Lung (tissue), 12 donors: ENCODE measurements around the gene EEF1AKMT4. TPM values are rescaled to one million over a fixed set of nuclear protein-coding genes. Genes with fewer than 3 reads are reported as not detected.
A peak's percentile ranks its signal among the peaks of the same experiment; 100 is the strongest.

Experiments used
- ATAC-seq: fragments of 200-7000 bp; cut with Tn5 transposase; one replicate; pipeline ENCODE4 v1.9.1; 2020; ENCODE audit warnings: moderate number of reproducible peaks; ENCODE audit not compliant: insufficient read depth, low FRiP score
- DNase-seq, 3 donors: peaks; one replicate each; pipeline ENCODE4 v3.0.0-alpha.2; 2013 to 2017
- H3K27ac ChIP-seq, 2 donors: one replicate each; pipeline ENCODE4 v1.5.1; 2013; ENCODE audit warnings: mild to moderate bottlenecking in 2 of 2, moderate library complexity in 2 of 2, control low read depth in 1 of 2, inconsistent platforms in 1 of 2, low read depth in 1 of 2, low read length in 1 of 2
- H3K27me3 ChIP-seq, 3 donors: one replicate each; pipeline ENCODE4 v1.5.1; 2013; ENCODE audit warnings: low read length in 2 of 3; ENCODE audit not compliant: control insufficient read depth in 3 of 3, insufficient read depth in 3 of 3
- H3K36me3 ChIP-seq, 4 donors: one replicate each; pipeline ENCODE4 v1.5.1; 2013; ENCODE audit warnings: low read length in 4 of 4, mild to moderate bottlenecking in 1 of 4, moderate library complexity in 1 of 4; ENCODE audit not compliant: control insufficient read depth in 4 of 4, insufficient read depth in 4 of 4
- H3K4me1 ChIP-seq, 5 donors: one replicate each; pipeline ENCODE4 v1.5.1; 2013; ENCODE audit warnings: low read length in 5 of 5, mild to moderate bottlenecking in 2 of 5, moderate library complexity in 1 of 5; ENCODE audit not compliant: control insufficient read depth in 5 of 5, insufficient read depth in 5 of 5
- H3K4me3 ChIP-seq: one replicate; pipeline ENCODE4 v1.5.1; 2013; ENCODE audit warnings: mild to moderate bottlenecking, control low read depth, moderate library complexity
- H3K9ac ChIP-seq, 2 donors: one replicate each; pipeline ENCODE4 v1.5.1; 2013; ENCODE audit warnings: low read length in 2 of 2, control low read depth in 1 of 2; ENCODE audit not compliant: insufficient read depth in 1 of 2
- H3K9me3 ChIP-seq, 4 donors: one replicate each; pipeline ENCODE4 v1.5.1; 2013; ENCODE audit warnings: low read length in 3 of 4, mild to moderate bottlenecking in 1 of 4, moderate library complexity in 1 of 4; ENCODE audit not compliant: control insufficient read depth in 4 of 4, insufficient read depth in 3 of 4
- CTCF ChIP-seq: IDR thresholded peaks from 2 replicates; pipeline ENCODE4 v1.5.1; 2012; ENCODE audit warnings: mild to moderate bottlenecking; ENCODE audit errors: control extremely low read depth, extremely low read depth
- WGBS, 2 donors: extraction: QIAGEN DNeasy Blood & Tissue Kit; methylation state at CpG; one replicate each; pipeline ENCODE4 v1.1.7; 2013; 5-methylcytosine and 5-hydroxymethylcytosine counted together
- polyA plus RNA-seq, 2 donors: library from polyadenylated mRNA; stranded (reverse); fragments of 200-250 nt; gene quantifications; one replicate each; pipeline ENCODE4 v1.2.1, GENCODE V29; 2013
- total RNA-seq, 2 donors: library from RNA; depleted of rRNA in 1 of 2; stranded (reverse); fragments of >200 nt in 1 of 2; gene quantifications; one replicate each; pipeline ENCODE4 v1.2.1, GENCODE V29; 2014 to 2021
- donor health status: control.
- donor health status: control.
- donor health status: Bipolar disorder and iron deficiency.
- donor health status: healthy.
- donor health status: DM: yes; HTN: yes; CAD: no.

The EEF1AKMT4 gene
- total and polyA plus RNA-seq, 4 donors: 2.3 to 12.2 (median 4.9) TPM

- DNase-seq (peak; percentile 98 to 99 (median 99)), ATAC-seq (peak; percentile 99)
- peaks cover 22 to 37% (median 24%) of the 10 kb centered on the region in 4 donors for H3K36me3 ChIP-seq
- no peak for TF ChIP-seq CTCF
- 0% methylated on average over 58 to 78 of the region's 78 CpGs for WGBS, 2 donors
- peak within 1 kb of the TSS; percentile 80 to 91 for H3K27ac ChIP-seq
- peak within 1 kb of the TSS; percentile 100 for H3K4me3 ChIP-seq
- H3K9me3 ChIP-seq: no peaks in the 10 kb centered on the region
- H3K9ac ChIP-seq: peak within 1 kb of the TSS; percentile 85 to 95
- peaks cover 0 to 4% (median 0%) of the 10 kb centered on the region in 3 donors for H3K27me3 ChIP-seq
- H3K4me1 ChIP-seq: peaks cover 0 to 7% (median 4%) of the 10 kb centered on the region in 5 donors
Measured at GRCh38 chr3:184298759-184299487, 49.5 kb downstream of the EEF1AKMT4 start, which contains the start of gene PSMD2. Gene PSMD2 (plus strand): TSS chr3:184299241. CDS start chr3:184299267, 26 bp downstream.

GRCh38 chr3:184299488-184300377 is 50.3 kb downstream of the EEF1AKMT4 start:
- Histone ChIP-seq H3K9ac (peak overlapping the region; percentile 53 to 61), H3K4me1 (peaks cover 0 to 7% (median 4%) of the 10 kb centered on the region in 5 donors), H3K9me3 (no peaks in the 10 kb centered on the region), H3K27me3 (peaks cover 0 to 4% (median 0%) of the 10 kb centered on the region in 3 donors), H3K27ac (peak overlapping the region; percentile 36 to 80), H3K4me3 (peak overlapping the region; percentile 100), H3K36me3 (peaks cover 27 to 42% (median 31%) of the 10 kb centered on the region in 4 donors)
- no peak for TF ChIP-seq CTCF
- peak; percentile 4 for ATAC-seq
- DNase-seq: peak in 1 of 3 donors; percentile 3
- 18 to 22% methylated on average over 27 to 29 of the region's 29 CpGs for WGBS, 2 donors

- ATAC-seq (no peak), DNase-seq (no peak)
- 81 to 94% methylated on average over 3 of the region's 3 CpGs for WGBS, 2 donors
- TF ChIP-seq CTCF: no peak
- no peaks in the 10 kb centered on the region for H3K9me3 ChIP-seq
- no peaks in the 10 kb centered on the region for H3K27me3 ChIP-seq
- peaks cover 0 to 7% (median 4%) of the 10 kb centered on the region in 5 donors for H3K4me1 ChIP-seq
- H3K4me3 ChIP-seq: no peak overlapping the region
- H3K9ac ChIP-seq: no peak overlapping the region
- no peak overlapping the region for H3K27ac ChIP-seq
- peaks cover 27 to 43% (median 31%) of the 10 kb centered on the region in 4 donors for H3K36me3 ChIP-seq
Measured at GRCh38 chr3:184300378-184300720, 50.9 kb downstream of the EEF1AKMT4 start.
